Neural cell (in vitro differentiated cells): Measurements from ENCODE around the gene RPL18A. TPM values are rescaled to one million over a fixed set of nuclear protein-coding genes. Genes with fewer than 3 reads are reported as not detected.

ENCODE experiments used
- H2AFZ ChIP-seq: fragments of 200-600, 300-800 bp; sonication (generic), shearing (Covaris generic); 2 replicates; pipeline ENCODE4 v1.6.0; 2014; ENCODE audit warnings: low read depth, mild to moderate bottlenecking, antibody characterized with exemption, low read length, moderate library complexity
- H3F3A ChIP-seq: fragments of 200-600 bp; shearing (Covaris generic); 2 replicates; pipeline ENCODE4 v1.6.1; 2016; ENCODE audit warnings: mild to moderate bottlenecking, moderate library complexity, mixed read lengths, antibody characterized with exemption, low read length; ENCODE audit not compliant: insufficient read depth, poor library complexity, severe bottlenecking
- H3K27ac ChIP-seq: fragments of 200-600, 300-800 bp; sonication (generic), shearing (Covaris generic); 2 replicates; pipeline ENCODE4 v1.5.1; 2014; ENCODE audit warnings: mild to moderate bottlenecking, low read length, moderate library complexity
- H3K27me3 ChIP-seq: fragments of 300-800, 200-600 bp; sonication (generic), shearing (Covaris generic); 2 replicates; pipeline ENCODE4 v1.6.0; 2014; ENCODE audit warnings: mild to moderate bottlenecking, low read depth, low read length, moderate library complexity; ENCODE audit not compliant: insufficient read depth
- H3K36me3 ChIP-seq: fragments of 300-800, 200-600 bp; sonication (generic), shearing (Covaris generic); 2 replicates; pipeline ENCODE4 v1.5.1; 2014; ENCODE audit warnings: mild to moderate bottlenecking, antibody characterized with exemption, low read length, moderate library complexity; ENCODE audit not compliant: insufficient read depth
- H3K4me2 ChIP-seq: fragments of 300-800, 200-600 bp; sonication (generic), shearing (Covaris generic); 2 replicates; pipeline ENCODE4 v1.6.0; 2014; ENCODE audit warnings: mild to moderate bottlenecking, low read length
- H3K4me3 ChIP-seq: fragments of 300-800, 200-600 bp; sonication (generic), shearing (Covaris generic); 2 replicates; pipeline ENCODE4 v1.5.1; 2014; ENCODE audit warnings: mild to moderate bottlenecking, low read length, moderate library complexity
- H3K79me2 ChIP-seq: fragments of 200-600 bp; shearing (Covaris generic); replicated peaks from 2 replicates; pipeline ENCODE4 v1.6.0; 2014; ENCODE audit warnings: mild to moderate bottlenecking, low read length, moderate library complexity; ENCODE audit not compliant: insufficient read depth
- H3K9ac ChIP-seq: fragments of 300-800, 200-600 bp; sonication (generic), shearing (Covaris generic); 2 replicates; pipeline ENCODE4 v1.6.1; 2016; ENCODE audit warnings: mild to moderate bottlenecking, low read length, mixed read lengths
- H3K9me2 ChIP-seq: fragments of 200-600 bp; shearing (Covaris generic); 2 replicates; pipeline ENCODE4 v1.6.1; 2016; ENCODE audit warnings: mild to moderate bottlenecking, low read length, mixed read lengths; ENCODE audit not compliant: insufficient read depth
- H3K9me3 ChIP-seq: fragments of 200-600, 300-800 bp; sonication (generic), shearing (Covaris generic); 2 replicates; pipeline ENCODE4 v1.6.1; 2016; ENCODE audit warnings: mild to moderate bottlenecking, mixed run types, low read length, moderate library complexity, mixed read lengths
- H4K20me1 ChIP-seq: fragments of 200-600 bp; shearing (Covaris generic); 2 replicates; pipeline ENCODE4 v1.6.1; 2016; ENCODE audit warnings: mild to moderate bottlenecking, mixed run types; ENCODE audit not compliant: insufficient read depth
- EP300 ChIP-seq: fragments of 450-650 bp; conservative IDR thresholded peaks from 2 replicates; pipeline ENCODE4 v1.6.1; 2014; ENCODE audit warnings: antibody characterized with exemption, mild to moderate bottlenecking, moderate library complexity; ENCODE audit not compliant: poor library complexity, severe bottlenecking
- EZH2 ChIP-seq: fragments of 200-600, 300-800 bp; shearing (Covaris generic), sonication (generic); IDR thresholded peaks from 2 replicates; pipeline ENCODE4 v1.6.1; 2014; ENCODE audit warnings: antibody characterized with exemption, low read length, borderline replicate concordance, mild to moderate bottlenecking; ENCODE audit not compliant: insufficient read depth, poor library complexity, severe bottlenecking
- MXI1 ChIP-seq: fragments of 450-650 bp; conservative IDR thresholded peaks from 2 replicates; pipeline ENCODE4 v1.6.1; 2014; ENCODE audit warnings: antibody characterized with exemption, mild to moderate bottlenecking; ENCODE audit not compliant: poor library complexity, severe bottlenecking
- POLR2AphosphoS5 ChIP-seq: IDR thresholded peaks from 2 replicates; pipeline ENCODE4 v1.6.1; 2012
- RAD21 ChIP-seq: fragments of 450-650 bp; conservative IDR thresholded peaks from 2 replicates; pipeline ENCODE4 v1.6.1; 2014; ENCODE audit warnings: antibody characterized with exemption, mild to moderate bottlenecking, moderate library complexity
- SMC3 ChIP-seq: fragments of 450-650 bp; conservative IDR thresholded peaks from 2 replicates; pipeline ENCODE4 v1.6.1; 2014; ENCODE audit warnings: antibody characterized with exemption, mild to moderate bottlenecking, moderate library complexity; ENCODE audit not compliant: poor library complexity
- TAF1 ChIP-seq: IDR thresholded peaks from 2 replicates; pipeline ENCODE4 v1.6.1; 2012; ENCODE audit warnings: low read depth
- polyA plus RNA-seq: library from polyadenylated mRNA; depleted of rRNA; stranded (reverse); fragments of >200 nt; gene quantifications from 2 replicates; pipeline ENCODE4 v1.2.3, GENCODE V29; 2014
- TF ChIP-seq, protein P1 (sequence below): IDR thresholded peaks from 2 replicates; pipeline ENCODE4 v1.6.1; 2012; ENCODE audit warnings: borderline replicate concordance
- TF ChIP-seq, protein P2 (sequence below): fragments of 450-650 bp; IDR thresholded peaks from 2 replicates; pipeline ENCODE4 v1.5.1; 2014; ENCODE audit warnings: antibody characterized with exemption, mild to moderate bottlenecking, moderate library complexity; ENCODE audit not compliant: poor library complexity, severe bottlenecking

Gene RPL18A
- polyA plus RNA-seq, 1 donor from 2014 or later: 681 TPM

DNA sequence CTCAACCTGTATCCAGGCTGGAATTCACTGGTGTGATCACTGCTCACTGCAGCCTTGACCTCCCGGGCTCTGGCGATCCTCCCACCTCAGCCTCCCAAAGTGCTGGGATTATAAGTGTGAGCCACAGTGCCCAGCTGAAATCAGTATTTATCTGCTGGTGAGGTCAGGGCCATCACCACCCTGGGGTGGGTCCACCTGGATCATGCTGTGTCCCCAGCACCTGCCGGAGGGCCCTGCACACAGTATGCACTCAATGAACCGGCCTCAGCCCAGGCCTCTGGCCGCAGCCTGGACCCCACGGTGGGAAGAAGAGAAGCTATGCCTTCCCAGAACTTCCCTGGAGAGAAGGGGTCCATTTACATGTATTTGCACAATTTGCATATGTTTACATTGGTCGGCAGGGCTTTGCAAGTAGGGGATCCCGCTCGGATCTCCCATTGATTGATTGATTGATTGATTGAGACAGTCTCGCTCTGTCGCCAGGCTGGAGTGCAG is 9.5 kb downstream of the RPL18A start:
- no peak overlapping the region for H3K27ac ChIP-seq
- H2AFZ ChIP-seq: no peak overlapping the region
- H3K4me3 ChIP-seq: no peak overlapping the region
- H3K4me2 ChIP-seq: no peak overlapping the region
- H3K9ac ChIP-seq: no peak overlapping the region
- no peaks in the 10 kb centered on the region for H3K9me2 ChIP-seq
- no peaks in the 10 kb centered on the region for H3K9me3 ChIP-seq
- H3F3A ChIP-seq: no peaks in the 10 kb centered on the region
- H3K79me2 ChIP-seq: no peaks in the 10 kb centered on the region
- H3K36me3 ChIP-seq: no peaks in the 10 kb centered on the region
- TF ChIP-seq SMC3 (no peak), EZH2 (no peak), MXI1 (no peak), RAD21 (no peak), POLR2AphosphoS5 (no peak), TAF1 (no peak), EP300 (no peak)
- TF ChIP-seq, protein P1, sequence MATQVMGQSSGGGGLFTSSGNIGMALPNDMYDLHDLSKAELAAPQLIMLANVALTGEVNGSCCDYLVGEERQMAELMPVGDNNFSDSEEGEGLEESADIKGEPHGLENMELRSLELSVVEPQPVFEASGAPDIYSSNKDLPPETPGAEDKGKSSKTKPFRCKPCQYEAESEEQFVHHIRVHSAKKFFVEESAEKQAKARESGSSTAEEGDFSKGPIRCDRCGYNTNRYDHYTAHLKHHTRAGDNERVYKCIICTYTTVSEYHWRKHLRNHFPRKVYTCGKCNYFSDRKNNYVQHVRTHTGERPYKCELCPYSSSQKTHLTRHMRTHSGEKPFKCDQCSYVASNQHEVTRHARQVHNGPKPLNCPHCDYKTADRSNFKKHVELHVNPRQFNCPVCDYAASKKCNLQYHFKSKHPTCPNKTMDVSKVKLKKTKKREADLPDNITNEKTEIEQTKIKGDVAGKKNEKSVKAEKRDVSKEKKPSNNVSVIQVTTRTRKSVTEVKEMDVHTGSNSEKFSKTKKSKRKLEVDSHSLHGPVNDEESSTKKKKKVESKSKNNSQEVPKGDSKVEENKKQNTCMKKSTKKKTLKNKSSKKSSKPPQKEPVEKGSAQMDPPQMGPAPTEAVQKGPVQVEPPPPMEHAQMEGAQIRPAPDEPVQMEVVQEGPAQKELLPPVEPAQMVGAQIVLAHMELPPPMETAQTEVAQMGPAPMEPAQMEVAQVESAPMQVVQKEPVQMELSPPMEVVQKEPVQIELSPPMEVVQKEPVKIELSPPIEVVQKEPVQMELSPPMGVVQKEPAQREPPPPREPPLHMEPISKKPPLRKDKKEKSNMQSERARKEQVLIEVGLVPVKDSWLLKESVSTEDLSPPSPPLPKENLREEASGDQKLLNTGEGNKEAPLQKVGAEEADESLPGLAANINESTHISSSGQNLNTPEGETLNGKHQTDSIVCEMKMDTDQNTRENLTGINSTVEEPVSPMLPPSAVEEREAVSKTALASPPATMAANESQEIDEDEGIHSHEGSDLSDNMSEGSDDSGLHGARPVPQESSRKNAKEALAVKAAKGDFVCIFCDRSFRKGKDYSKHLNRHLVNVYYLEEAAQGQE: no peak
- TF ChIP-seq, protein P2, sequence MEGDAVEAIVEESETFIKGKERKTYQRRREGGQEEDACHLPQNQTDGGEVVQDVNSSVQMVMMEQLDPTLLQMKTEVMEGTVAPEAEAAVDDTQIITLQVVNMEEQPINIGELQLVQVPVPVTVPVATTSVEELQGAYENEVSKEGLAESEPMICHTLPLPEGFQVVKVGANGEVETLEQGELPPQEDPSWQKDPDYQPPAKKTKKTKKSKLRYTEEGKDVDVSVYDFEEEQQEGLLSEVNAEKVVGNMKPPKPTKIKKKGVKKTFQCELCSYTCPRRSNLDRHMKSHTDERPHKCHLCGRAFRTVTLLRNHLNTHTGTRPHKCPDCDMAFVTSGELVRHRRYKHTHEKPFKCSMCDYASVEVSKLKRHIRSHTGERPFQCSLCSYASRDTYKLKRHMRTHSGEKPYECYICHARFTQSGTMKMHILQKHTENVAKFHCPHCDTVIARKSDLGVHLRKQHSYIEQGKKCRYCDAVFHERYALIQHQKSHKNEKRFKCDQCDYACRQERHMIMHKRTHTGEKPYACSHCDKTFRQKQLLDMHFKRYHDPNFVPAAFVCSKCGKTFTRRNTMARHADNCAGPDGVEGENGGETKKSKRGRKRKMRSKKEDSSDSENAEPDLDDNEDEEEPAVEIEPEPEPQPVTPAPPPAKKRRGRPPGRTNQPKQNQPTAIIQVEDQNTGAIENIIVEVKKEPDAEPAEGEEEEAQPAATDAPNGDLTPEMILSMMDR: no peak
- H4K20me1 ChIP-seq: no peaks in the 10 kb centered on the region
- peaks cover 5% of the 10 kb centered on the region for H3K27me3 ChIP-seq

DNA sequence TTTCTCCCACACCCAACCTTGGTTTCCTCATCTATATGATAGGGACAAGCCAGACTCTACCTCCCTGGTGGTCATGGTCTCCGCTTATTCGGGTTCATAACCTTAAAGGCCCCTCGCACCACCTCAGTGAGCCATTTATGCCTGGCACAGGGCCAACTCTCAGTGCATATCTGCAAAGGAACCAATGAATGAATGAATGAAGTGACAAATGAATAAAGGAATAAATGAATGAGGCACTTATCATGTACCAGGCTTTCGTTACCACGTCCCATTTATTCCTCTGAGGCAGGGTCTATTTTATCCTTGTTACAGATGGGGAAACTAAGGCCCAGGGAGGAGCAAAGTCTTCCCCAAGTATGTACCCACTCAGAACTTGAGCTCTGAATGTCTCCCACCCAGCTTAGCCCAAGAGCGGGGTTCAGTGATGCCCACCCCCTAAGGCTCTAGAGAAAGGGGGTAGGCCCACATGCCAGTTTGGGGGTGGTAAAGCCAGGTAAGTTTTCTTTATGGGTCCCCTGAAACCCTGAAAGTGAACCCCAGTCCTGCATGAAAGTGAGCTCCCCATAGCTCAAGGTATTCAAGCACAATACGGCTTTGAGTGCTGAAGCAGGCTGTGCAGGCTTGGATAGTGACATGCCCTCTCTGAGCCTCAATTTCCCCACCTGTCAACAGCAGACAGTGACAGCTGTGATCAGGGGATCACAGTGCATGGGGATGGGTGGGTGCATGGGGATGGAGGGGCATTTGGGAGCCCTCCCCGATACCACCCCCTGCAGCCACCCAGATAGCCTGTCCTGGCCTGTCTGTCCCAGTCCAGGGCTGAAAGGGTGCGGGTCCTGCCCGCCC is 11.5 kb downstream of the RPL18A start:
- Histone ChIP-seq H2AFZ (no peak overlapping the region), H3K9me2 (no peaks in the 10 kb centered on the region), H3K36me3 (no peaks in the 10 kb centered on the region), H3K27me3 (peaks cover 5% of the 10 kb centered on the region), H3K9me3 (no peaks in the 10 kb centered on the region), H3K27ac (no peak overlapping the region), H3K4me3 (no peak overlapping the region), H4K20me1 (no peaks in the 10 kb centered on the region), H3K79me2 (no peaks in the 10 kb centered on the region), H3K4me2 (no peak overlapping the region), H3F3A (no peaks in the 10 kb centered on the region), H3K9ac (no peak overlapping the region)
- TF ChIP-seq POLR2AphosphoS5 (no peak), TAF1 (no peak), SMC3 (no peak), EP300 (no peak), EZH2 (no peak), RAD21 (no peak), MXI1 (no peak)
- TF ChIP-seq, protein P2: no peak
- TF ChIP-seq, protein P1: no peak
